HCEC 1CT (cell line): ENCODE measurements around the gene GPHA2.

Experiments
- DNase-seq: peaks from one replicate; pipeline ENCODE4 v3.0.0-alpha.2; 2017

GPHA2 gene

DNA sequence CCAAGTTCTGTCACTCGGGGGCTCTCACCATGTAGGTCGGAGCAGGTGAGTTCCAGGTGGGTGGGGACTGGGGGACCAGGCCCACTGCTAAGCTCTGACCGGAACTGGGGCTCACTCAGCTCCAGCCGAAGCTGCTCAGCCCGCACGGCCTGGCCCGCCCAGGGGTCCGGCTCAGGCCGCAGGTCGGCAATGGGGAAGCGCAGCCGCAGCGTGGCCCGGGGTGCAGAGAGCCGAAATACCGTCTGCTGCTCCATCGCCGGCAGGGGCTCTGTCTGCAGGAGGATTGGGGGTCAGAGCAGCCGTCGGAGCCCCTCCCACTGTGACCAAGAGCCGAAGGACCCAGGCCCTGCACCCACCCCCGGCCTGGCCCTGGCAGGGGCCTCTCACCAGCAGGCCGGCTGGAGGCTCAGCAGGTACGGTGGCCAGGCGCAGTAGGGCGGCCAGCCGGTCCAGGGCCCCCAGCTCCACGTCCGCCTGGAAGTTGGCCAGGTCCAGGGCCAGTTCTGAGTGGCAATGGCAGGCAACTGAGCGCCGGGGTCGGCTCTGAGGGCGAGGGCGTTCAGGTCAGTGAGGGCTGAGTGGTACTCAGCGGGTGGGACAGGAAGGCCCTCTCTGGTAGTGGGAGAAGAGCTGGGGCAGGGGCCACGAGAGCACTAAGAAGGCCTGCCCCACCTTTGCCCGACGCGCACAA is 25.9 kb downstream of the GPHA2 start:
- no peak for DNase-seq

GRCh38 chr11:64908766-64909165 is 26.9 kb downstream of the GPHA2 start:
- no peak for DNase-seq

GRCh38 chr11:64906314-64906635 is 29.4 kb downstream of the GPHA2 start:
- DNase-seq: no peak

DNA sequence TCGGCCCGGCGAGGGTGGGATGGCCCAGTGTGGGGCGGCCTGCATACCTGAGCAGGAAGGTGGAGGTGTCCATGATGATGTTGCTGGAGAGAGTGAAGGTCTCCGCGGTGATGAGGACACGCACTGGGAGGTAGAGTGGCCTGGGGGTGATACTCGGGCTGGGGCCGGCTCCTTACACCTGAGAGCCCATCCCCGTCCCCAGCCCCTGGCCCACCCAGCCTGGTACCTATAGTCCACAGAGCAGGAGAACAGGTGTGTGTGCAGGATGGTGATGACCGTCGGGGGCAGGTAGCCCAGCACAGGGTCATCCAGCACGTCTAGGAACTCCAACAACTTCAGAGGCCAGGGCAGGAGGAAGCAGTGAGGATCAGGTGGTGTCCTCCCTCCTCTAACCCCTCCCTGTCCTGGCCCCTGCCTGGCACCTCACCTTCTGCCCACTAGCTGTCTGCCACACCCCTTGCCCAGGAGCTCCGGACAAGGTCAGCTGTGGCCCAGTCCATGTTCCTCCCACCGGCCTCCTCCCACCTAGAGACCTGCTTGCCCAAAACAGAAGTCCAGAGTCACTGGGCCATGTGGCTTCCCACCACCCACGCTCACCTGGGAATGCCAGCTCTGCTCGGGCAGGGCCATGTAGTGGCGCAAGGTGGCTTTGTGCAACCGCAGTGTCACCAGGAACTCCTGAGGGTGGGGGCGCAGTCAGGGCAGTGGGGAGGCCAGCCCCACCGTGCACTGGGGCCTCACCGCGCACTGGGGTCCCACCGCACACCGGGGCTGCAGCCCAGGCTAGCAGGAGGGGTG is 30.0 kb downstream of the GPHA2 start:
- DNase-seq: no peak

DNA sequence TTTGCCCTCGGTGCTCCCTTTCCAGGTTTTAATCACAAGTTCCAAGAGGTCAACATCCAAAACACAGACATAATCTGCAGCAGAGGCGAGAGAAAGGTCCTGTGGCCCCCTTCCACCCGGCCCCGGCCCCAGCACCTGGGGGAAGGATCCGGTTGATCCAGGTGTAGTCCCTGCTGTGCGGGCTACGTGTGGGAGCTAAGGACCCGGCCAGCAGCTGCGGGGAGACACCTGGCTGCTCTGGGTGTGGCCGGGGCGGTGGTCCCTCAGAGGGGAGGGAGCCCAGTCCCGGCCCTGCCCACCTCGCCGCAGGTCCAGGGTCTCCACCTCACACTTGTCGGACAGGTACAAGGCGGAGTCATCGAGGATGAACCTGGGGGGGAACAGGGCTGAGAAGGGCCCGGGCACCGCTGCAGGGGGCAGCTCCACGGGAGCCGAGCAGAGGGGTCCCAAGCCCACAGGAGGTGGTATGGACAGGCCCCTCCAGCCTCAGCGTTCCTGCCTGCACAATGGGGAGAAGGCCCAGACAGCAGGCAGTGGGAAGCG is 32.3 kb downstream of the GPHA2 start:
- DNase-seq: no peak

GRCh38 chr11:64902102-64902900 is 33.4 kb downstream of the GPHA2 start:
- no peak for DNase-seq

DNA sequence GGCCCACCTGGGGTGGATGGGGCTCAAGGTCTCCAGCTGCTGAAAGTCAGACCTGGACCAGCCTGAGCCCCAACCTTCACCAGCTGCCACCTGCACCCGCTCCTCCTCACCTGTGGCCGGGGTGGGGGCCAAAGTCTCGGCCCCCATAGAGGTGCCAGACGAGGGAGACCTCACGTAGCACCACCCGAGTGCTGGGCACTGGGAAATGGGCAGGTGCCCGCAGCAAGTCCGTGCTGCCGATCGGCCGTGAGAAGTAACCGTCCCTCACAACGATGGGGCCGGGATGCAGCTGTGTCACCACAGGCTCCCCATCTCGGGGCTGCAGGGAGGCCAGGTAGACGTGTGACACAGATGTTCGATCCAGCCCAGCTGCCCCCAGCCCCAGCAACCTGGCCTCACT is 34.9 kb downstream of the GPHA2 start:
- DNase-seq: no peak

DNA sequence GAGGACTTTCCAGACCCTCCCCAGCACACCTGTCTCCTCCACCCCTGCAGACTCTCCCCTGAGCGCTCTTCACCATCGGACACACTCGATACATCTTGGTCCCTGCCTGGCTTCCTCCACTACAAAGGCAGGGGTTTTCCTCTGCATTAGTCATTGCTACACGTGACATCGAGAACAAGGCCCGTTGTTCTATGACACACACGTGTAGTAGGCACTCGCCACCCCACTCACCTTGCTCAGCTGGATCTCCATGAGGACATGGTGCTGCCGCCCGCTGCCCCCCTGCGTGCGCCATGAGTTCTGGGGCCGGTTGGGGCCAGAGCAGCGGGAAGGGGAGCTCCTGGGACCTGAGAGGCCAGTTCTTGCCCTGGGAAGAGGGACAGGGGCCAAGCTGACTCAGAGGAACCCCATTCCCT is 35.4 kb downstream of the GPHA2 start:
- DNase-seq: no peak

DNA sequence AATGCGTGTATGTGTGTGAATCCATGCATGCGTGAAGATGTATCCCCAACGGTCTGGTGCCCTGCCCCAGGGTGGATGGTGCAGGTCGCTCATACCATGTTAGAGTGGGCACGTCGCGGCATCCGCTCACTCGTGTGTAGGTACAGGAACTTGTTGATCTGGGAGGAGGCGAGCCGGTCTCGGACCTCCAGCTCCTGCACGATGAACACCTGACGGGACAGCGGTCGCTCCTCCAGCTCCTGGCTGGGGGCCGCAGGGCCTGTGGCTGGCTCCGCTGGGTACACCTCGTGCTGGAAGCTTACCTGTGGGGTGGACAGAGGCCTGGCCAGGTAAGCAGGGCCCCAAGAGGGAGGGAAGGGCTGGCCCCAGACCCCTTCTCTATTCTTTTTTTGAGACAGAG is 37.2 kb downstream of the GPHA2 start:
- no peak for DNase-seq

GRCh38 chr11:64898076-64898445 is 37.6 kb downstream of the GPHA2 start:
- DNase-seq: no peak

- no peak for DNase-seq
Observed at GRCh38 chr11:64897381-64898075, 38.2 kb downstream of the GPHA2 start.

DNA sequence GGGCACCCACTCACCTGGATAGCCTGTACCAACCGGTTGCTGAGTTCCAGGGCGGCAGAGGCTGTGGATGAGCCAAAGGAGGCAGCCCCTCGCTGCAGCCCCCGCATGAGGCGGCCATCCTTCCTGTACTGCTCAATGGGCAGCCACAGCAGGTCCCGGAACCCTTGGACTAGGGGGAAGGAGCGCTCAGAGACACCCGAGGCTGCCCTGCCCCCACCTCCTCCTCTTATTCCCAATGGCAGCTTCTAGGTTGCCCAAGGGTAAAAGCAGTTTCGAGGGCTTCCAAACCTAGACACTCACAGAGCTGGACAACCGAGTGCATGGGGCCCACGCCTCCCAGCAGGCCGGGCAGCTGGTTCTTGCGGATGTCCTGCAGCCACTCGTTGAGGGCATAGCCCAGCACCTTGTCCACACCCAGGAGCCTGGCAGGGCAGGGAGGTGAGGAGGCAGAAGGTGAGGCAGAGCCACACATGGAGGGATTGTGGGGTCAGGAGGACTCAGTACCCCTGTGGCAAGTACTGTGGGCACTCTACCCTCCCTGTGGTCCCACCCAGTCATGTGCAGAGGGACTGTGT is 39.2 kb downstream of the GPHA2 start:
- DNase-seq: no peak

GRCh38 chr11:64894812-64895452 is 40.8 kb downstream of the GPHA2 start:
- no peak for DNase-seq

DNA sequence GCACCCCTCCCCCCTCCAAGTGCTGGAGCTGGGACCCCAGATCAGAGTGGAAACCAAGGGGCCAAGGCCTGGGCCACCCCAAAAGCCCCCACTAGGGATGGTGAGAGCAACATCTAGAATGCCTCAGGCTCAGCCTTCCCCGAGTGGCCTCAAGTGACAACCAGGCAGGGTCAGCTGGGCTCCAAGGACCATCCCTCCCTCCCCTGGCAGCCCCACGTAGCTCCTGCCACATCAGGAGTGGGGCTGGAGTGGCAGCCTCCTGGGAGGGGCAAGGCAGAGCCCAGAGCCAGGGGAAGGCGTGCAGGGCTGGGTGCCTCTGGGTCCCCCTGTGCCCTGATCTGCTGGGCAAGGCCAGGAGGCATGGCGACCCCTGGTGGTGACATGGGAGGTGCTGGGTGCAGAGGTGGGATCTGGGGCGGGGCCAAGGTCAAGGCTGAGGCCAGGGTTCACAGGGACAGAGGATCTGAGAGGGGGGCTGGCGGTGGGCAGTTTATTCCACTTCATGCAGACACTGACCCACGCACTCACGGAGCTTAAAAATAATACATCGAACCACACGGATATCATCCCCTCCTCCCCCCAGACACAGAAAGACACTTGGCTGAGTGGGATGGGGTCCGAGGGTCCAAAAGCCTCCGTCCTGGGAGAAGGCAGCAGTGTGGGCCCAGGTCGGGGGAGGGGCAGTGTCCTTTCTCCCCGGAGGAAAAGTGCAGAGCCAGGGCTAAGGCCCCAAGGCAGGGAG is 41.5 kb downstream of the GPHA2 start:
- DNase-seq: peak; percentile 52

- no peak for DNase-seq
Observed at GRCh38 chr11:64893194-64894069, 42.3 kb downstream of the GPHA2 start.

- DNase-seq: no peak
Observed at GRCh38 chr11:64892838-64893193, 42.9 kb downstream of the GPHA2 start.

DNA sequence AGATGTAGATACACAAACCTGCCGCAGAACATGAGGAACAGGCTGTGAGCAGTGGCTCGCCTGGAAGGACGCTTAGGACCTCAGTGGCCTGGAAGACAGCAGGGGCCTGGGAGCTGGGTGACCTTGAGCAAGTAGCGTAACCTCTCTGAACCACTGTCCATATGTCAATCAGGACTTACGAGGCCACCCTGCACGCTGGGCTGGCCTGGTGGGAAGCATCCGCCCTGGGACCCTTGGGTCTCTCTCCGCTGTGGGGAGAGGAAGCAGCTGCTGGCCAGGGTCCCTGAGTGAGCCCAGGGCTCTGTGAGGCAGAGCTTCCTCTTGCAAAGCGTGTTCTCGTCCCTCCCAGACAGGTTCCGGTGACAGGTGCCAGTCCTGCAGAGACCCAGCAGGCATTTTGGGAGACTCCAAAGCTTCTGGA is 43.3 kb downstream of the GPHA2 start:
- no peak for DNase-seq

- DNase-seq: no peak
Observed at GRCh38 chr11:64891880-64892279, 43.8 kb downstream of the GPHA2 start.

- no peak for DNase-seq
Observed at GRCh38 chr11:64891215-64891848, 44.4 kb downstream of the GPHA2 start.

GRCh38 chr11:64890522-64890939 is 45.2 kb downstream of the GPHA2 start:
- DNase-seq: no peak
